ENCODE data around the gene GATA2.

GRCh38 chr3:128487813-128488635 is 5.0 kb downstream of the GATA2 start:
- TF ChIP-seq CTCF (IDR thresholded peaks at IDR 0.05; ENCODE audit: insufficient read depth, low read length), result no peak
- TF ChIP-seq POLR2AphosphoS5 (IDR thresholded peaks at IDR 0.05; ENCODE audit: low read depth), result peak; percentile 32; the same call in 1 of the 2 replicates
